OCI-LY7 (cell line): ENCODE results near the gene SGTA.

ENCODE experiments used
- CTCF ChIP-seq: fragments of 200-600 bp; sonication (generic); conservative IDR thresholded peaks from 2 replicates; pipeline ENCODE4 v1.5.1; 2014; ENCODE audit warnings: mild to moderate bottlenecking, antibody characterized with exemption, low read length, moderate library complexity, mixed read lengths
- EZH2phosphoT487 ChIP-seq: fragments of 200-600 bp; sonication (generic); IDR thresholded peaks from 2 replicates; pipeline ENCODE4 v1.6.1; 2018; ENCODE audit warnings: low read depth, borderline replicate concordance, mild to moderate bottlenecking, mixed run types, antibody characterized with exemption, low read length, moderate library complexity, mixed read lengths

- no peak for TF ChIP-seq CTCF
- TF ChIP-seq EZH2phosphoT487, result no peak
Observed at GRCh38 chr19:2750808-2751437, 32.1 kb downstream of the SGTA start.
